Astrocyte (in vitro differentiated cells and primary cell): Measurements from ENCODE around the gene TEX14. TPM values are rescaled to one million over a fixed set of nuclear protein-coding genes. Genes with fewer than 3 reads are reported as not detected.
A peak's percentile ranks its signal among the peaks of the same experiment; 100 is the strongest.

Source experiments
- DNase-seq: peaks from one replicate; pipeline ENCODE4 v3.0.0-alpha.2; 2010; ENCODE audit warnings: low read depth
- FAIRE-seq: peaks from 2 replicates; lab custom pipeline; 2011; peaks lifted over from hg19 to GRCh38; lab: Jason Lieb, UNC
- H2AFZ ChIP-seq: 2 replicates; pipeline ENCODE4 v1.6.0; 2012; ENCODE audit warnings: low read depth, low read length, inconsistent platforms
- H3K27ac ChIP-seq: 2 replicates; pipeline ENCODE4 v1.5.1; 2011; ENCODE audit warnings: low read depth, low read length, inconsistent platforms
- H3K27me3 ChIP-seq: 2 replicates; pipeline ENCODE4 v1.6.0; 2011; ENCODE audit warnings: low read length, inconsistent platforms; ENCODE audit not compliant: insufficient read depth
- H3K36me3 ChIP-seq: 2 replicates; pipeline ENCODE4 v1.5.1; 2011; ENCODE audit warnings: low read length, inconsistent platforms; ENCODE audit not compliant: insufficient read depth
- H3K4me1 ChIP-seq: 2 replicates; pipeline ENCODE4 v1.5.1; 2011; ENCODE audit warnings: low read length, inconsistent platforms; ENCODE audit not compliant: insufficient read depth
- H3K4me2 ChIP-seq: 2 replicates; pipeline ENCODE4 v1.6.0; 2012; ENCODE audit warnings: low read length, inconsistent platforms
- H3K4me3 ChIP-seq: 2 replicates; pipeline ENCODE4 v1.5.1; 2011; ENCODE audit warnings: low read depth, mild to moderate bottlenecking, low read length, inconsistent platforms; ENCODE audit not compliant: insufficient read depth
- H3K79me2 ChIP-seq: 2 replicates; pipeline ENCODE4 v1.6.0; 2012; ENCODE audit warnings: mild to moderate bottlenecking, low read length, inconsistent platforms; ENCODE audit not compliant: insufficient read depth
- H3K9ac ChIP-seq: 2 replicates; pipeline ENCODE4 v1.6.0; 2012; ENCODE audit warnings: mild to moderate bottlenecking, low read length, inconsistent platforms
- H3K9me3 ChIP-seq: 2 replicates; pipeline ENCODE4 v1.5.1; 2012; ENCODE audit warnings: low read depth, mild to moderate bottlenecking, low read length, inconsistent platforms; ENCODE audit not compliant: insufficient read depth
- H4K20me1 ChIP-seq: 2 replicates; pipeline ENCODE4 v1.6.0; 2012; ENCODE audit warnings: low read length, inconsistent platforms; ENCODE audit not compliant: insufficient read depth
- H3K27ac Mint-ChIP-seq: one replicate; pipeline ENCODE4 v1.8.0; 2021; ENCODE audit warnings: mild to moderate bottlenecking, mixed read lengths; ENCODE audit not compliant: unreplicated experiment
- H3K27me3 Mint-ChIP-seq: one replicate; pipeline ENCODE4 v1.8.0; 2021; ENCODE audit warnings: low read depth, mixed read lengths; ENCODE audit not compliant: unreplicated experiment
- H3K36me3 Mint-ChIP-seq: one replicate; pipeline ENCODE4 v1.8.0; 2021; ENCODE audit warnings: low read depth, mixed read lengths; ENCODE audit not compliant: unreplicated experiment
- H3K4me1 Mint-ChIP-seq: one replicate; pipeline ENCODE4 v1.8.0; 2021; ENCODE audit warnings: low read depth, mixed read lengths; ENCODE audit not compliant: unreplicated experiment
- H3K4me3 Mint-ChIP-seq: one replicate; pipeline ENCODE4 v1.8.0; 2021; ENCODE audit warnings: mild to moderate bottlenecking, moderate library complexity, mixed read lengths; ENCODE audit not compliant: unreplicated experiment
- H3K9me3 Mint-ChIP-seq: one replicate; pipeline ENCODE4 v1.8.0; 2021; ENCODE audit warnings: mild to moderate bottlenecking, mixed read lengths; ENCODE audit not compliant: unreplicated experiment
- EZH2 ChIP-seq: IDR thresholded peaks from 2 replicates; pipeline ENCODE4 v1.6.1; 2012; ENCODE audit warnings: mild to moderate bottlenecking, low read length, inconsistent platforms; ENCODE audit not compliant: insufficient read depth
- total RNA-seq: library from RNA; stranded (reverse); gene quantifications from 2 replicates; pipeline ENCODE4 v1.2.1, GENCODE V29; 2021
- TF ChIP-seq, protein P1 (sequence below): IDR thresholded peaks from 2 replicates; pipeline ENCODE4 v1.5.1; 2011; ENCODE audit warnings: low read depth, mild to moderate bottlenecking, inconsistent platforms, low read length, moderate library complexity; ENCODE audit not compliant: insufficient read depth

The TEX14 gene
- total RNA-seq, 1 donor from 2014 or later = 0.09 TPM

GRCh38 chr17:58615768-58616659 lies 75.8 kb downstream of the TEX14 start:
- no peaks in the 10 kb centered on the region for H3K27me3 ChIP-seq
- Mint-ChIP-seq H3K4me3 (no peak overlapping the region), H3K36me3 (peaks cover 3% of the 10 kb centered on the region), H3K4me1 (peaks cover 9% of the 10 kb centered on the region), H3K9me3 (peaks cover 2% of the 10 kb centered on the region), H3K27ac (no peak overlapping the region), H3K27me3 (peaks cover 14% of the 10 kb centered on the region)
- no peaks in the 10 kb centered on the region for H3K4me1 ChIP-seq
- TF ChIP-seq, protein P1, sequence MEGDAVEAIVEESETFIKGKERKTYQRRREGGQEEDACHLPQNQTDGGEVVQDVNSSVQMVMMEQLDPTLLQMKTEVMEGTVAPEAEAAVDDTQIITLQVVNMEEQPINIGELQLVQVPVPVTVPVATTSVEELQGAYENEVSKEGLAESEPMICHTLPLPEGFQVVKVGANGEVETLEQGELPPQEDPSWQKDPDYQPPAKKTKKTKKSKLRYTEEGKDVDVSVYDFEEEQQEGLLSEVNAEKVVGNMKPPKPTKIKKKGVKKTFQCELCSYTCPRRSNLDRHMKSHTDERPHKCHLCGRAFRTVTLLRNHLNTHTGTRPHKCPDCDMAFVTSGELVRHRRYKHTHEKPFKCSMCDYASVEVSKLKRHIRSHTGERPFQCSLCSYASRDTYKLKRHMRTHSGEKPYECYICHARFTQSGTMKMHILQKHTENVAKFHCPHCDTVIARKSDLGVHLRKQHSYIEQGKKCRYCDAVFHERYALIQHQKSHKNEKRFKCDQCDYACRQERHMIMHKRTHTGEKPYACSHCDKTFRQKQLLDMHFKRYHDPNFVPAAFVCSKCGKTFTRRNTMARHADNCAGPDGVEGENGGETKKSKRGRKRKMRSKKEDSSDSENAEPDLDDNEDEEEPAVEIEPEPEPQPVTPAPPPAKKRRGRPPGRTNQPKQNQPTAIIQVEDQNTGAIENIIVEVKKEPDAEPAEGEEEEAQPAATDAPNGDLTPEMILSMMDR = no peak
- TF ChIP-seq EZH2 = no peak
- no peak overlapping the region for H3K9ac ChIP-seq
- H3K79me2 ChIP-seq = no peaks in the 10 kb centered on the region
- no peak overlapping the region for H3K27ac ChIP-seq
- no peak for DNase-seq
- H3K4me3 ChIP-seq = no peak overlapping the region
- H2AFZ ChIP-seq = no peak overlapping the region
- H4K20me1 ChIP-seq = no peaks in the 10 kb centered on the region
- H3K36me3 ChIP-seq = no peaks in the 10 kb centered on the region
- no peak for FAIRE-seq
- no peak overlapping the region for H3K4me2 ChIP-seq
- H3K9me3 ChIP-seq = no peaks in the 10 kb centered on the region

DNA sequence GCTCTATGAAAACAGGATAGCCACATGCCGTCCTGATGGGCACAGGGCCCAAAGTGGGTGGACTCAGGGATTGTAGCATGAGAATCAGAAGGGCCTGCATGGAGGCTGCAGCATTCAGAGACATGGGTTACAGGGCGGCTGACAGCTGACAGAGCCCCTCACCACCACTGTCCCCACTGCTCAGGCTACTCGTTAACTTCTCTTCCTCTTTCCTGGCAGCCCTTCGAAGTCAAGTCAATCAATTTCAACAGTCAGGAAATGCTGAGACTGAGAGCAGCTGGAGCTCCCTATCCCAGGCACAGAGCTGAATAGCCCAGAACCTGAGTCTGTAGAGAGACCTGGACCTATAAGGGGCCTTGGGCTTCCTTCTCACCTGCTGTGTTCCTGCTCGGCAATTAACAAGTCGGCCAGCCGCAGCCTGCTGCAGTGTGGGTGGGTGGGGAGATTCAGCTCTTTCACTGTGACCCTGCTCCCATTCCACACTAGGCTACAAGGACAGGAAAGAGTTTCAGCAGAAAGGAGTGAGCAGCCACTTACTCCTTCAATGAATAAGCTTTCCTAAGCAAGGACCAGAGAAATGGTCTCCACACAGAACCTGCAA lies 76.9 kb downstream of the TEX14 start:
- H4K20me1 ChIP-seq = no peaks in the 10 kb centered on the region
- no peaks in the 10 kb centered on the region for H3K79me2 ChIP-seq
- H3K27ac Mint-ChIP-seq = no peak overlapping the region
- H3K27me3 Mint-ChIP-seq = peaks cover 9% of the 10 kb centered on the region
- H3K4me2 ChIP-seq = no peak overlapping the region
- H3K36me3 ChIP-seq = no peaks in the 10 kb centered on the region
- peaks cover 9% of the 10 kb centered on the region for H3K4me1 Mint-ChIP-seq
- no peaks in the 10 kb centered on the region for H3K9me3 ChIP-seq
- H3K9ac ChIP-seq = no peak overlapping the region
- H3K4me3 ChIP-seq = no peak overlapping the region
- no peak overlapping the region for H3K4me3 Mint-ChIP-seq
- no peak for FAIRE-seq
- H3K9me3 Mint-ChIP-seq = peaks cover 2% of the 10 kb centered on the region
- no peak for DNase-seq
- H3K36me3 Mint-ChIP-seq = peaks cover 3% of the 10 kb centered on the region
- H2AFZ ChIP-seq = no peak overlapping the region
- TF ChIP-seq, protein P1 = no peak
- TF ChIP-seq EZH2 = no peak
- H3K27me3 ChIP-seq = no peaks in the 10 kb centered on the region
- no peak overlapping the region for H3K27ac ChIP-seq
- no peaks in the 10 kb centered on the region for H3K4me1 ChIP-seq

- Mint-ChIP-seq H3K36me3 (peaks cover 3% of the 10 kb centered on the region), H3K4me1 (no peaks in the 10 kb centered on the region), H3K9me3 (peaks cover 3% of the 10 kb centered on the region), H3K27me3 (peaks cover 13% of the 10 kb centered on the region), H3K4me3 (no peak overlapping the region), H3K27ac (no peak overlapping the region)
- Histone ChIP-seq H2AFZ (no peak overlapping the region), H3K27ac (no peak overlapping the region), H3K9me3 (no peaks in the 10 kb centered on the region), H3K4me2 (no peak overlapping the region), H4K20me1 (no peaks in the 10 kb centered on the region), H3K4me3 (no peak overlapping the region), H3K9ac (no peak overlapping the region), H3K4me1 (no peaks in the 10 kb centered on the region), H3K27me3 (no peaks in the 10 kb centered on the region), H3K79me2 (no peaks in the 10 kb centered on the region), H3K36me3 (no peaks in the 10 kb centered on the region)
- FAIRE-seq = no peak
- TF ChIP-seq, protein P1 = no peak
- no peak for TF ChIP-seq EZH2
- DNase-seq = peak; percentile 15
These were observed 80.5 kb downstream of the TEX14 start for GRCh38 chr17:58611331-58611730.
